Measurements from ENCODE around the gene PAPPA2. TPM values are rescaled to one million over a fixed set of nuclear protein-coding genes. Genes with fewer than 3 reads are reported as not detected.

The PAPPA2 gene
- total and polyA plus RNA-seq, 2 of the 8 experiments (the other 6 are each of a cell fraction or from before 2014, with no cell fraction given): 0.08 to 0.88 TPM

DNA sequence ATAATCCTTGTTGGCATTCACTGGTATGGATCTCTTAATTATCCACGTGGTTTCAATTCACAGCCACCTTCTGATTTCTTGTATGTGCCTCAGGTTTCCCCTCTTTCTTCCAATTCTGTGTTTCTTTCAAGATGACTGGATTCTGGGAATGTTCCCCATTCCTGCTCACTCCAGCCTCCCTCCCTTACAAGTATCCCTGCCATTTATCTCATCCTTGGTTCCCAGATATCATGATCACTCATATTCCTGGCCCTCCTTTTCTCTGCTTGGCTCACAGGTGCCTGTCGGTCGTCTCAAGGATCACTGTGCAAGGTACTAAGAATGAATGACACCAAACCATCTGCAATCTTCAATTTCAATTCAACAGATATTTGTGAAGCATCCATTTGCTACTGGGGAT is 422.4 kb downstream of the PAPPA2 start:
- H4K20me1 ChIP-seq (replicated peaks in 1 of 2; ENCODE audit: control insufficient read depth in 1 of 2, insufficient read depth in 2 of 2, low read length in 2 of 2): no peaks in the 10 kb centered on the region
- no peaks in the 10 kb centered on the region for H3K23me2 ChIP-seq (ENCODE audit: low read depth, low read length)
- no peak overlapping the region for H3K4me3 ChIP-seq (ENCODE audit: extremely low read depth in 1 of 4, insufficient read depth in 2 of 4, low read depth in 3 of 4, low read length in 4 of 4)
- H3K56ac ChIP-seq (replicated peaks; ENCODE audit: insufficient read length, low read depth, low read length): no peak overlapping the region
- H2BK20ac ChIP-seq (ENCODE audit: low read length): no peak overlapping the region
- H3K27ac ChIP-seq (ENCODE audit: low read depth, low read length): no peak overlapping the region
- no peaks in the 10 kb centered on the region for H3K36me3 ChIP-seq (ENCODE audit: control insufficient read depth in 2 of 4, insufficient read depth in 4 of 4, low read length in 3 of 4)
- ChIA-PET CTCF (ENCODE audit: partially characterized antibody) (interaction anchor here (0.7 to 1.0 kb wide), 2 partner anchors 91 to 133 kb away, joined by 3 read pairs; no protein-coding TSS in a partner anchor), POLR2A (ENCODE audit: partially characterized antibody) (no interaction called here)
- no peaks in the 10 kb centered on the region for H3K4me1 ChIP-seq (replicated peaks in 1 of 4; ENCODE audit: control insufficient read depth in 3 of 4, insufficient read depth in 4 of 4, low read length in 3 of 4)
- no peak overlapping the region for H3K4me2 ChIP-seq (ENCODE audit: insufficient read depth in 1 of 2, low read depth in 2 of 2, low read length in 2 of 2)
- no peak overlapping the region for H2AFZ ChIP-seq (ENCODE audit: low read length)
- no peak overlapping the region for H2AK5ac ChIP-seq (ENCODE audit: low read depth, low read length)
- no peak overlapping the region for H4K91ac ChIP-seq (replicated peaks; ENCODE audit: insufficient read length, low read length)
- H3K27me3 ChIP-seq (replicated peaks in 1 of 4; ENCODE audit: control insufficient read depth in 3 of 4, extremely low read depth in 1 of 4, insufficient read depth in 3 of 4, low read length in 3 of 4): no peaks in the 10 kb centered on the region
- H3K9ac ChIP-seq (replicated peaks in 1 of 4; ENCODE audit: extremely low read depth in 1 of 4, low read depth in 3 of 4, low read length in 3 of 4): no peak overlapping the region
- H2BK15ac ChIP-seq (ENCODE audit: low read length): no peak overlapping the region
- FAIRE-seq (no peak), DNase-seq (ENCODE audit: low read depth in 1 of 2, low spot score in 2 of 2) (no peak)
- no peak overlapping the region for H2BK5ac ChIP-seq (ENCODE audit: low read depth, low read length)
- H2BK12ac ChIP-seq (ENCODE audit: low read depth, low read length): no peak overlapping the region
- H4K8ac ChIP-seq (ENCODE audit: extremely low read depth, insufficient read depth, low read length): no peak overlapping the region
- WGBS, 2 experiments (ENCODE audit: extremely low coverage in 1 of 2, insufficient coverage in 1 of 2, insufficient read length in 1 of 2, insufficient replicate concordance in 2 of 2, low coverage in 1 of 2, low lambda C conversion rate in 2 of 2, missing lambda C conversion rate in 1 of 2): 77% methylated on average over 3 of the region's 3 CpGs; no CpG with 5 or more reads in 1 of the 2 experiments
- TF ChIP-seq ASH2L (IDR thresholded peaks at IDR 0.05; ENCODE audit: low read length) (no peak), MAFK (IDR thresholded peaks at IDR 0.05; ENCODE audit: low read depth, low read length) (no peak), CTBP2 (IDR thresholded peaks at IDR 0.05; ENCODE audit: borderline replicate concordance, insufficient read depth, insufficient read length, low read length) (no peak), TAF7 (optimal IDR thresholded peaks at IDR 0.05; ENCODE audit: borderline replicate concordance, low read depth, low read length) (no peak), RNF2 (IDR thresholded peaks at IDR 0.05; ENCODE audit: borderline replicate concordance, low read depth, low read length, missing control alignments, poor library complexity, severe bottlenecking) (no peak)
- no peak overlapping the region for H2BK120ac ChIP-seq (replicated peaks; ENCODE audit: low read depth, low read length)
- H3K4ac ChIP-seq (replicated peaks; ENCODE audit: insufficient read length, low read depth, low read length): no peak overlapping the region
- no peaks in the 10 kb centered on the region for H3K9me3 ChIP-seq (ENCODE audit: insufficient read depth in 2 of 2, low read depth in 1 of 2, low read length in 1 of 2)
- no peaks in the 10 kb centered on the region for H3K79me1 ChIP-seq (ENCODE audit: low read depth, low read length)
- H3K23ac ChIP-seq (ENCODE audit: insufficient read length): no peak overlapping the region
- H4K5ac ChIP-seq (ENCODE audit: insufficient read length, low read depth, low read length): no peak overlapping the region
- H3K18ac ChIP-seq (ENCODE audit: extremely low read depth, low read length): no peak overlapping the region
- no peak overlapping the region for H3K14ac ChIP-seq (ENCODE audit: insufficient read length)
- no peaks in the 10 kb centered on the region for H3K79me2 ChIP-seq (ENCODE audit: control insufficient read depth in 1 of 2, insufficient read depth in 2 of 2, low read length in 2 of 2)
